Epithelial cell of alveolus of lung (primary cell): Measurements from ENCODE around the gene HPRT1. TPM values are rescaled to one million over a fixed set of nuclear protein-coding genes. Genes with fewer than 3 reads are reported as not detected.

Experiments
- total RNA-seq: library from RNA; depleted of rRNA; stranded (reverse); fragments of >200 nt; gene quantifications from 2 replicates; pipeline ENCODE4 v1.2.1, GENCODE V29; 2015

Gene HPRT1
- 11.1 and 12.0 TPM in 2 replicates for total RNA-seq

GRCh38 chrX:134460005-134460861 is at the start of gene HPRT1:
Gene HPRT1, plus strand, starts transcription at chrX:134460165. Its CDS starts 147 bp downstream, at chrX:134460312.

Other genes with a start within 250 kb of the HPRT1 start
- not detected in 2 replicates for gene CCDC160, start 223.0 kb upstream of the HPRT1 start, total RNA-seq
- 18.9 and 27.9 TPM in 2 replicates for gene PHF6, start 86.9 kb upstream of the HPRT1 start, total RNA-seq
- 0.24 and 1.4 TPM in 2 replicates for gene PLAC1, start 198.3 kb downstream of the HPRT1 start, total RNA-seq